ENCODE data around the gene TNFSF9.
"Not testable (repeated sequence)": the region's sequence is repeated elsewhere in the genome, so short reads cannot be mapped to it uniquely, and the experiment has no call there.

GRCh38 chr19:6566727-6567126 is 35.9 kb downstream of the TNFSF9 start:
- TF ChIP-seq, protein P1, sequence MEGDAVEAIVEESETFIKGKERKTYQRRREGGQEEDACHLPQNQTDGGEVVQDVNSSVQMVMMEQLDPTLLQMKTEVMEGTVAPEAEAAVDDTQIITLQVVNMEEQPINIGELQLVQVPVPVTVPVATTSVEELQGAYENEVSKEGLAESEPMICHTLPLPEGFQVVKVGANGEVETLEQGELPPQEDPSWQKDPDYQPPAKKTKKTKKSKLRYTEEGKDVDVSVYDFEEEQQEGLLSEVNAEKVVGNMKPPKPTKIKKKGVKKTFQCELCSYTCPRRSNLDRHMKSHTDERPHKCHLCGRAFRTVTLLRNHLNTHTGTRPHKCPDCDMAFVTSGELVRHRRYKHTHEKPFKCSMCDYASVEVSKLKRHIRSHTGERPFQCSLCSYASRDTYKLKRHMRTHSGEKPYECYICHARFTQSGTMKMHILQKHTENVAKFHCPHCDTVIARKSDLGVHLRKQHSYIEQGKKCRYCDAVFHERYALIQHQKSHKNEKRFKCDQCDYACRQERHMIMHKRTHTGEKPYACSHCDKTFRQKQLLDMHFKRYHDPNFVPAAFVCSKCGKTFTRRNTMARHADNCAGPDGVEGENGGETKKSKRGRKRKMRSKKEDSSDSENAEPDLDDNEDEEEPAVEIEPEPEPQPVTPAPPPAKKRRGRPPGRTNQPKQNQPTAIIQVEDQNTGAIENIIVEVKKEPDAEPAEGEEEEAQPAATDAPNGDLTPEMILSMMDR (IDR thresholded peaks at IDR 0.05), result not testable (repeated sequence)
- not testable (repeated sequence) for TF ChIP-seq POLR2AphosphoS5 (IDR thresholded peaks at IDR 0.05)
